GM12878 (cell line): ENCODE data around the gene S100A2. TPM values are rescaled to one million over a fixed set of nuclear protein-coding genes. Genes with fewer than 3 reads are reported as not detected.

Experiments used
- ATAC-seq: fragments of 200-7000 bp; cut with Tn5 transposase; 3 replicates; pipeline ENCODE4 v1.9.1; 2020; ENCODE audit warnings: mild to moderate bottlenecking, moderate library complexity
- BruUV-seq: library from RNA; stranded (reverse); fragments of 400-500 nt; replicated peaks from 2 replicates; lab custom pipeline; 2021; lab: Mats Ljungman, UMichigan
- CTCF ChIA-PET: fragments of 300-600 bp; sonication (Branson Sonifier 250); formaldehyde crosslinking; extraction: SDS; loops from one replicate; lab custom pipeline; 2021; ENCODE audit warnings: inconsistent platforms; lab: Yijun Ruan, JAX
- POLR2A ChIA-PET: fragments of 350-600 bp; formaldehyde crosslinking; extraction: SDS; loops from one replicate; lab custom pipeline; 2021; ENCODE audit warnings: inconsistent platforms; lab: Charles Lee
- RAD21 ChIA-PET: fragments of 300-600 bp; sonication (Branson Sonifier 250); formaldehyde crosslinking; loops from one replicate; lab custom pipeline; 2023; ENCODE audit warnings: antibody characterized with exemption; ENCODE audit not compliant: unreplicated experiment; lab: Charles Lee
- SMC1A ChIA-PET: fragments of 300-600 bp; sonication (Branson Sonifier 250); formaldehyde crosslinking; loops from one replicate; lab custom pipeline; 2023; ENCODE audit not compliant: unreplicated experiment, uncharacterized antibody; lab: Charles Lee
- DNase-seq: peaks from one replicate; pipeline ENCODE4 v3.0.0-alpha.2; 2011; ENCODE audit warnings: low read depth, low spot score
- FAIRE-seq: peaks from 3 replicates; lab custom pipeline; 2011; peaks lifted over from hg19 to GRCh38; lab: Jason Lieb, UNC
- H2AFZ ChIP-seq: 2 replicates; pipeline ENCODE4 v1.6.0; 2011; ENCODE audit warnings: low read depth, low read length, control low read depth; ENCODE audit not compliant: control insufficient read depth
- H3K27ac ChIP-seq: 2 replicates; pipeline ENCODE4 v1.5.1; 2011; ENCODE audit warnings: control low read depth; ENCODE audit not compliant: control insufficient read depth, insufficient read depth
- H3K27me3 ChIP-seq, 2 experiments: replicated peaks in 1 of 2; 2 replicates each; pipeline versions ENCODE4 v1.6.0 to v1.6.1; 2011; ENCODE audit warnings: low read length in 1 of 2; ENCODE audit not compliant: control insufficient read depth in 2 of 2, insufficient read depth in 2 of 2
- H3K36me3 ChIP-seq, 2 experiments: 2 replicates each; pipeline ENCODE4 v1.5.1; 2011; ENCODE audit warnings: low read length in 1 of 2; ENCODE audit not compliant: control insufficient read depth in 2 of 2, insufficient read depth in 2 of 2
- H3K4me1 ChIP-seq: 2 replicates; pipeline ENCODE4 v1.6.1; 2011; ENCODE audit warnings: mild to moderate bottlenecking, low read length, moderate library complexity, mixed read lengths; ENCODE audit not compliant: control insufficient read depth, insufficient read depth
- H3K4me2 ChIP-seq: 2 replicates; pipeline ENCODE4 v1.6.0; 2011; ENCODE audit warnings: control low read depth; ENCODE audit not compliant: control insufficient read depth, insufficient read depth
- H3K4me3 ChIP-seq: fragments of 200-600 bp; sonication (generic); 2 replicates; pipeline ENCODE4 v1.5.1; 2016
- H3K79me2 ChIP-seq: 2 replicates; pipeline ENCODE4 v1.6.0; 2011; ENCODE audit warnings: low read length; ENCODE audit not compliant: control insufficient read depth, insufficient read depth
- H3K9ac ChIP-seq: 2 replicates; pipeline ENCODE4 v1.8.0; 2011; ENCODE audit warnings: low read length, control low read depth, mixed read lengths; ENCODE audit not compliant: control insufficient read depth, insufficient read depth
- H3K9me3 ChIP-seq: replicated peaks from 3 replicates; pipeline ENCODE4 v1.5.1; 2011; ENCODE audit warnings: mild to moderate bottlenecking, low read length; ENCODE audit not compliant: control insufficient read depth, insufficient read depth
- H4K20me1 ChIP-seq: 2 replicates; pipeline ENCODE4 v1.6.0; 2011; ENCODE audit not compliant: control insufficient read depth, insufficient read depth
- BACH1 ChIP-seq: fragments of 450-650 bp; IDR thresholded peaks from 2 replicates; pipeline ENCODE4 v1.6.1; 2017; ENCODE audit warnings: mild to moderate bottlenecking, borderline replicate concordance
- KLF5 ChIP-seq: fragments of 450-650 bp; IDR thresholded peaks from 2 replicates; pipeline ENCODE4 v1.6.1; 2014; ENCODE audit warnings: mild to moderate bottlenecking; ENCODE audit not compliant: partially characterized antibody
- NFYA ChIP-seq: IDR thresholded peaks from 2 replicates; pipeline ENCODE4 v1.6.1; 2011; ENCODE audit warnings: low read depth, mild to moderate bottlenecking, low read length, improper control_type of control experiment, borderline replicate concordance
- POLR2A ChIP-seq: IDR thresholded peaks from 2 replicates; pipeline ENCODE4 v1.6.1; 2011; ENCODE audit warnings: low read depth, mild to moderate bottlenecking, low read length
- POLR2AphosphoS5 ChIP-seq: IDR thresholded peaks from 2 replicates; pipeline ENCODE4 v1.6.1; 2011; ENCODE audit warnings: mild to moderate bottlenecking, low read length, inconsistent platforms
- SREBF1 ChIP-seq: IDR thresholded peaks from 2 replicates; pipeline ENCODE4 v1.6.1; 2012; ENCODE audit warnings: mild to moderate bottlenecking, low read length
- ZNF207 ChIP-seq: fragments of 450-650 bp; IDR thresholded peaks from 2 replicates; pipeline ENCODE4 v1.6.1; 2014; ENCODE audit warnings: antibody characterized with exemption, mild to moderate bottlenecking, borderline replicate concordance
- ZNF622 ChIP-seq: fragments of 450-650 bp; IDR thresholded peaks from 2 replicates; pipeline ENCODE4 v1.6.1; 2017; ENCODE audit warnings: mild to moderate bottlenecking, inconsistent platforms
- WGBS: methylation state at CpG from one replicate; pipeline ENCODE4 v1.1.6; 2016; ENCODE audit warnings: low lambda C conversion rate; ENCODE audit not compliant: insufficient replicate concordance, insufficient coverage; ENCODE audit errors: missing lambda C conversion rate; 5-methylcytosine and 5-hydroxymethylcytosine counted together
- in situ Hi-C: fragments of 300-500 bp; cut with MboI; formaldehyde crosslinking; loops from 9 replicates; pipeline ENCODE4 v1.14.3; 2018; ENCODE audit warnings: mixed read lengths
- intact Hi-C: fragments of 100-400 bp; cut with micrococcal nuclease; formaldehyde crosslinking; loops from one replicate; pipeline ENCODE4 v1.14.2; 2022; ENCODE audit not compliant: unreplicated experiment
- polyA plus RNA-seq, 11 experiments: library from polyadenylated mRNA; depleted of rRNA in 4 of 11; unstranded in 6 of 11; stranded (reverse) in 5 of 11; fragments of >200 nt; fragmentation: Nextera tagmentation in 4 of 11; fragmentation: Illumina TruSeq in 1 of 11; extraction: Ambion mirVana in 4 of 11; extraction: Trizol in 1 of 11; gene quantifications; 1 replicate in 1 of 11; 2 replicates in 10 of 11; pipeline versions ENCODE4 v1.2.1 to v1.2.3, GENCODE V29; 2011 to 2016; ENCODE audit warnings: inconsistent platforms in 2 of 11, missing spikeins in 2 of 11, low read depth in 1 of 11
- total RNA-seq, 4 experiments: library from RNA; depleted of rRNA in 3 of 4; stranded (reverse); fragments of >200 nt in 3 of 4; fragmentation: Illumina TruSeq in 1 of 4; extraction: Trizol in 1 of 4; gene quantifications; 2 replicates each; pipeline versions ENCODE4 v1.2.1 to v1.2.3, GENCODE V29; 2013 to 2021
- TF ChIP-seq, protein P1 (sequence below): fragments of 150-350 bp; IDR thresholded peaks from 2 replicates; pipeline ENCODE4 v1.6.1; 2014; ENCODE audit warnings: mild to moderate bottlenecking, low read depth, low read length
- TF ChIP-seq, protein P2 (sequence below): fragments of 450-650 bp; IDR thresholded peaks from 2 replicates; pipeline ENCODE4 v1.6.1; 2017; ENCODE audit warnings: mild to moderate bottlenecking, low read depth, inconsistent platforms; ENCODE audit not compliant: poor library complexity, severe bottlenecking
- TF ChIP-seq, protein P3 (sequence below): fragments of 450-650 bp; IDR thresholded peaks from 2 replicates; pipeline ENCODE4 v1.6.1; 2017; ENCODE audit warnings: mild to moderate bottlenecking, moderate library complexity

S100A2 gene
- total and polyA plus RNA-seq, 10 of the 15 experiments (the other 5 are each of a cell fraction or from before 2014, with no cell fraction given) = 0.11 to 1.5 (median 0.59) TPM; not detected in 2

DNA sequence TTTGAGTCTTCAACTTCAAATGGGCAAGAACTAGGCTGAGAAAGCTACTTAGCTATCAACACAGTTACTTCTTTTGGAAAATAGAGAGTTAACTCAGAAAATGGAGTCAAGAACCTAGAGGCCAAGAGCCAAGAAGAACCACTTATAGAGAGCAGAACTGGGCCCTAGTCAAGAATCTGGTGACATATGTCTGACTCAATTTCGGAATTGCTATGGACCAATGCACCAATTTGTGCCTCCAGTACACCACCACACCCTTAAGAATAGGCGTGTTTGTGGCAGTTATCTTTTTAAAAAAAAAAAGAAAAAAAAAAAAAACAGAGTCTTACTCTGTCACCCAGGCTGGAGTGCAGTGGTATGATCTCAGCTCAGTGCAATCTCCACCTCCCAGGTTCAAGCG, 7.8 kb downstream of the S100A2 start:
- TF ChIP-seq, protein P1, sequence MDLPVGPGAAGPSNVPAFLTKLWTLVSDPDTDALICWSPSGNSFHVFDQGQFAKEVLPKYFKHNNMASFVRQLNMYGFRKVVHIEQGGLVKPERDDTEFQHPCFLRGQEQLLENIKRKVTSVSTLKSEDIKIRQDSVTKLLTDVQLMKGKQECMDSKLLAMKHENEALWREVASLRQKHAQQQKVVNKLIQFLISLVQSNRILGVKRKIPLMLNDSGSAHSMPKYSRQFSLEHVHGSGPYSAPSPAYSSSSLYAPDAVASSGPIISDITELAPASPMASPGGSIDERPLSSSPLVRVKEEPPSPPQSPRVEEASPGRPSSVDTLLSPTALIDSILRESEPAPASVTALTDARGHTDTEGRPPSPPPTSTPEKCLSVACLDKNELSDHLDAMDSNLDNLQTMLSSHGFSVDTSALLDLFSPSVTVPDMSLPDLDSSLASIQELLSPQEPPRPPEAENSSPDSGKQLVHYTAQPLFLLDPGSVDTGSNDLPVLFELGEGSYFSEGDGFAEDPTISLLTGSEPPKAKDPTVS = no peak
- TF ChIP-seq POLR2AphosphoS5 (no peak), POLR2A (no peak), KLF5 (no peak), NFYA (no peak), ZNF207 (no peak), BACH1 (no peak), ZNF622 (no peak), SREBF1 (no peak)
- TF ChIP-seq, protein P2, sequence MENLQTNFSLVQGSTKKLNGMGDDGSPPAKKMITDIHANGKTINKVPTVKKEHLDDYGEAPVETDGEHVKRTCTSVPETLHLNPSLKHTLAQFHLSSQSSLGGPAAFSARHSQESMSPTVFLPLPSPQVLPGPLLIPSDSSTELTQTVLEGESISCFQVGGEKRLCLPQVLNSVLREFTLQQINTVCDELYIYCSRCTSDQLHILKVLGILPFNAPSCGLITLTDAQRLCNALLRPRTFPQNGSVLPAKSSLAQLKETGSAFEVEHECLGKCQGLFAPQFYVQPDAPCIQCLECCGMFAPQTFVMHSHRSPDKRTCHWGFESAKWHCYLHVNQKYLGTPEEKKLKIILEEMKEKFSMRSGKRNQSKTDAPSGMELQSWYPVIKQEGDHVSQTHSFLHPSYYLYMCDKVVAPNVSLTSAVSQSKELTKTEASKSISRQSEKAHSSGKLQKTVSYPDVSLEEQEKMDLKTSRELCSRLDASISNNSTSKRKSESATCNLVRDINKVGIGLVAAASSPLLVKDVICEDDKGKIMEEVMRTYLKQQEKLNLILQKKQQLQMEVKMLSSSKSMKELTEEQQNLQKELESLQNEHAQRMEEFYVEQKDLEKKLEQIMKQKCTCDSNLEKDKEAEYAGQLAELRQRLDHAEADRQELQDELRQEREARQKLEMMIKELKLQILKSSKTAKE = no peak
- TF ChIP-seq, protein P3, sequence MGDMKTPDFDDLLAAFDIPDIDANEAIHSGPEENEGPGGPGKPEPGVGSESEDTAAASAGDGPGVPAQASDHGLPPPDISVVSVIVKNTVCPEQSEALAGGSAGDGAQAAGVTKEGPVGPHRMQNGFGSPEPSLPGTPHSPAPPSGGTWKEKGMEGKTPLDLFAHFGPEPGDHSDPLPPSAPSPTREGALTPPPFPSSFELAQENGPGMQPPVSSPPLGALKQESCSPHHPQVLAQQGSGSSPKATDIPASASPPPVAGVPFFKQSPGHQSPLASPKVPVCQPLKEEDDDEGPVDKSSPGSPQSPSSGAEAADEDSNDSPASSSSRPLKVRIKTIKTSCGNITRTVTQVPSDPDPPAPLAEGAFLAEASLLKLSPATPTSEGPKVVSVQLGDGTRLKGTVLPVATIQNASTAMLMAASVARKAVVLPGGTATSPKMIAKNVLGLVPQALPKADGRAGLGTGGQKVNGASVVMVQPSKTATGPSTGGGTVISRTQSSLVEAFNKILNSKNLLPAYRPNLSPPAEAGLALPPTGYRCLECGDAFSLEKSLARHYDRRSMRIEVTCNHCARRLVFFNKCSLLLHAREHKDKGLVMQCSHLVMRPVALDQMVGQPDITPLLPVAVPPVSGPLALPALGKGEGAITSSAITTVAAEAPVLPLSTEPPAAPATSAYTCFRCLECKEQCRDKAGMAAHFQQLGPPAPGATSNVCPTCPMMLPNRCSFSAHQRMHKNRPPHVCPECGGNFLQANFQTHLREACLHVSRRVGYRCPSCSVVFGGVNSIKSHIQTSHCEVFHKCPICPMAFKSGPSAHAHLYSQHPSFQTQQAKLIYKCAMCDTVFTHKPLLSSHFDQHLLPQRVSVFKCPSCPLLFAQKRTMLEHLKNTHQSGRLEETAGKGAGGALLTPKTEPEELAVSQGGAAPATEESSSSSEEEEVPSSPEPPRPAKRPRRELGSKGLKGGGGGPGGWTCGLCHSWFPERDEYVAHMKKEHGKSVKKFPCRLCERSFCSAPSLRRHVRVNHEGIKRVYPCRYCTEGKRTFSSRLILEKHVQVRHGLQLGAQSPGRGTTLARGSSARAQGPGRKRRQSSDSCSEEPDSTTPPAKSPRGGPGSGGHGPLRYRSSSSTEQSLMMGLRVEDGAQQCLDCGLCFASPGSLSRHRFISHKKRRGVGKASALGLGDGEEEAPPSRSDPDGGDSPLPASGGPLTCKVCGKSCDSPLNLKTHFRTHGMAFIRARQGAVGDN = no peak
- TF ChIP-seq, all 136 proteins: peak for 0
- no peak for DNase-seq
- in situ Hi-C loops = no loop called here
- no TSS peak for BruUV-seq
- Histone ChIP-seq H4K20me1 (no peaks in the 10 kb centered on the region), H3K27ac (no peak overlapping the region), H3K27me3 (no peaks in the 10 kb centered on the region), H3K79me2 (no peaks in the 10 kb centered on the region), H3K4me1 (no peaks in the 10 kb centered on the region), H3K4me2 (no peak overlapping the region), H2AFZ (no peak overlapping the region), H3K36me3 (no peaks in the 10 kb centered on the region), H3K9me3 (no peaks in the 10 kb centered on the region), H3K9ac (no peak overlapping the region), H3K4me3 (no peak overlapping the region)
- RAD21 ChIA-PET = interaction anchor here (1.3 to 4.2 kb wide), 2 partner anchors 24 to 197 kb away, joined by 3 to 17 read pairs; partner anchors contain the start of gene S100A6
- SMC1A ChIA-PET = interaction anchor here (0.8 to 1.2 kb wide), 4 partner anchors 10 to 25 kb away, joined by 3 to 5 read pairs (median 3); partner anchors contain the start of genes S100A3 and S100A5
- ATAC-seq = no peak
- intact Hi-C loops = no loop called here
- no peak for FAIRE-seq
- CTCF ChIA-PET = interaction anchor here (0.6 to 1.8 kb wide), 2 partner anchors 26 to 47 kb away, joined by 3 to 7 read pairs; no protein-coding TSS in a partner anchor
- 70% methylated on average over 2 of the region's 3 CpGs for WGBS
- POLR2A ChIA-PET = interaction anchor here (0.7 to 1.8 kb wide), 2 partner anchors 9 to 221 kb away, joined by 6 to 7 read pairs; partner anchors contain the start of gene S100A3
